H9 (cell line): Measurements from ENCODE around the gene IL10. TPM values are rescaled to one million over a fixed set of nuclear protein-coding genes. Genes with fewer than 3 reads are reported as not detected.

Experiments
- DNase-seq: peaks from one replicate; pipeline ENCODE4 v3.0.0-alpha.2; 2017
- H2AFZ ChIP-seq: one replicate; pipeline ENCODE4 v1.6.1; 2013; ENCODE audit warnings: mild to moderate bottlenecking, low read length, control low read depth, moderate library complexity
- H2AK5ac ChIP-seq: 2 replicates; pipeline ENCODE4 v1.6.1; 2013; ENCODE audit warnings: low read length, control low read depth, mixed read lengths; ENCODE audit not compliant: insufficient read length
- H2BK120ac ChIP-seq: one replicate; pipeline ENCODE4 v1.6.1; 2013; ENCODE audit warnings: low read depth, mild to moderate bottlenecking, low read length, control low read depth, inconsistent platforms; ENCODE audit not compliant: poor library complexity, severe bottlenecking
- H2BK12ac ChIP-seq: 2 replicates; pipeline ENCODE4 v1.6.1; 2013; ENCODE audit warnings: low read length, control low read depth, mixed read lengths, low read depth; ENCODE audit not compliant: insufficient read length
- H2BK15ac ChIP-seq: 2 replicates; pipeline ENCODE4 v1.6.1; 2013; ENCODE audit warnings: low read depth, low read length, control low read depth
- H2BK20ac ChIP-seq: one replicate; pipeline ENCODE4 v1.6.1; 2013; ENCODE audit warnings: low read depth, mild to moderate bottlenecking, low read length, control low read depth, inconsistent platforms; ENCODE audit not compliant: poor library complexity, severe bottlenecking
- H2BK5ac ChIP-seq: 2 replicates; pipeline ENCODE4 v1.6.1; 2013; ENCODE audit warnings: low read length, control low read depth, mixed read lengths; ENCODE audit not compliant: insufficient read length
- H3K14ac ChIP-seq: 2 replicates; pipeline ENCODE4 v1.6.1; 2013; ENCODE audit warnings: low read length, control low read depth; ENCODE audit not compliant: insufficient read depth
- H3K18ac ChIP-seq: 2 replicates; pipeline ENCODE4 v1.6.1; 2013; ENCODE audit warnings: low read depth, mild to moderate bottlenecking, mixed read lengths, low read length, control low read depth; ENCODE audit not compliant: insufficient read length
- H3K23ac ChIP-seq: 2 replicates; pipeline ENCODE4 v1.6.1; 2013; ENCODE audit warnings: low read length, control low read depth, mixed read lengths, low read depth; ENCODE audit not compliant: insufficient read length
- H3K23me2 ChIP-seq: 2 replicates; pipeline ENCODE4 v1.6.1; 2013; ENCODE audit warnings: low read depth, mild to moderate bottlenecking, mixed read lengths, low read length, control low read depth; ENCODE audit not compliant: insufficient read length, poor library complexity, severe bottlenecking
- H3K27ac ChIP-seq: 2 replicates; pipeline ENCODE4 v1.5.1; 2013; ENCODE audit warnings: low read length, control low read depth, mixed read lengths, low read depth; ENCODE audit not compliant: insufficient read length
- H3K27me3 ChIP-seq: 2 replicates; pipeline ENCODE4 v1.6.1; 2013; ENCODE audit warnings: low read length, control low read depth, inconsistent platforms; ENCODE audit not compliant: insufficient read depth
- H3K4ac ChIP-seq: 2 replicates; pipeline ENCODE4 v1.6.1; 2013; ENCODE audit warnings: low read depth, mild to moderate bottlenecking, control low read depth, inconsistent platforms, low read length, moderate library complexity
- H3K4me1 ChIP-seq: 2 replicates; pipeline ENCODE4 v1.6.1; 2013; ENCODE audit warnings: low read length, control low read depth, inconsistent platforms; ENCODE audit not compliant: insufficient read depth
- H3K4me2 ChIP-seq: 2 replicates; pipeline ENCODE4 v1.6.1; 2013; ENCODE audit warnings: low read length, control low read depth, mixed read lengths; ENCODE audit not compliant: insufficient read length, insufficient read depth
- H3K56ac ChIP-seq: 2 replicates; pipeline ENCODE4 v1.6.1; 2013; ENCODE audit warnings: low read depth, mild to moderate bottlenecking, mixed read lengths, low read length, control low read depth; ENCODE audit not compliant: insufficient read length
- H3K79me1 ChIP-seq: 2 replicates; pipeline ENCODE4 v1.6.1; 2013; ENCODE audit warnings: low read depth, mild to moderate bottlenecking, moderate library complexity, low read length, control low read depth, inconsistent platforms; ENCODE audit not compliant: insufficient read depth, poor library complexity, severe bottlenecking
- H3K79me2 ChIP-seq: 2 replicates; pipeline ENCODE4 v1.6.1; 2013; ENCODE audit warnings: low read length, control low read depth, inconsistent platforms; ENCODE audit not compliant: insufficient read depth
- H3K9ac ChIP-seq: 2 replicates; pipeline ENCODE4 v1.6.1; 2013; ENCODE audit warnings: low read length, control low read depth, mixed read lengths; ENCODE audit not compliant: insufficient read length; ENCODE audit errors: extremely low read depth
- H3K9me3 ChIP-seq: one replicate; pipeline ENCODE4 v1.6.1; 2013; ENCODE audit warnings: low read depth, low read length, inconsistent platforms; ENCODE audit not compliant: control insufficient read depth
- H3T11ph ChIP-seq: one replicate; pipeline ENCODE4 v1.6.1; 2013; ENCODE audit warnings: mild to moderate bottlenecking, low read length, control low read depth, inconsistent platforms
- H4K20me1 ChIP-seq: one replicate; pipeline ENCODE4 v1.6.1; 2013; ENCODE audit not compliant: control insufficient read depth, insufficient read length, insufficient read depth
- H4K5ac ChIP-seq: 2 replicates; pipeline ENCODE4 v1.6.1; 2013; ENCODE audit warnings: low read depth, mild to moderate bottlenecking, mixed read lengths, low read length, control low read depth; ENCODE audit not compliant: insufficient read length
- H4K8ac ChIP-seq: replicated peaks from 2 replicates; pipeline ENCODE4 v1.6.1; 2013; ENCODE audit warnings: low read length, control low read depth, mixed read lengths, low read depth; ENCODE audit not compliant: insufficient read length
- H4K91ac ChIP-seq: 2 replicates; pipeline ENCODE4 v1.6.1; 2013; ENCODE audit warnings: low read depth, mild to moderate bottlenecking, moderate library complexity, mixed read lengths, low read length, control low read depth; ENCODE audit not compliant: insufficient read length
- H3K27ac Mint-ChIP-seq, 3 experiments: 2 replicates in 2 of 3; 3 replicates in 1 of 3; pipeline ENCODE4 v1.8.0; 2020 to 2021; ENCODE audit warnings: mixed read lengths in 3 of 3, mild to moderate bottlenecking in 1 of 3, moderate library complexity in 1 of 3
- H3K27me3 Mint-ChIP-seq: 2 replicates; pipeline ENCODE4 v1.8.0; 2021; ENCODE audit warnings: low read depth, mild to moderate bottlenecking, moderate library complexity, mixed read lengths
- H3K36me3 Mint-ChIP-seq, 3 experiments: 2 replicates in 2 of 3; 3 replicates in 1 of 3; pipeline ENCODE4 v1.8.0; 2020 to 2021; ENCODE audit warnings: low read depth in 3 of 3, mixed read lengths in 3 of 3; ENCODE audit not compliant: insufficient read depth in 1 of 3
- H3K4me1 Mint-ChIP-seq, 2 experiments: 2 replicates each; pipeline ENCODE4 v1.8.0; 2020; ENCODE audit warnings: mixed read lengths in 2 of 2
- H3K4me3 Mint-ChIP-seq, 2 experiments: 2 replicates in 1 of 2; 3 replicates in 1 of 2; pipeline ENCODE4 v1.8.0; 2020 to 2021; ENCODE audit warnings: mild to moderate bottlenecking in 2 of 2, mixed read lengths in 2 of 2, moderate library complexity in 1 of 2
- H3K9me3 Mint-ChIP-seq, 2 experiments: 2 replicates in 1 of 2; 3 replicates in 1 of 2; pipeline ENCODE4 v1.8.0; 2020; ENCODE audit warnings: mild to moderate bottlenecking in 2 of 2, mixed read lengths in 2 of 2, moderate library complexity in 1 of 2
- WGBS: extraction: QIAGEN DNeasy Blood & Tissue Kit; methylation state at CpG from one replicate; pipeline ENCODE4 v1.1.7; 2013; ENCODE audit warnings: missing lambda C conversion rate, low lambda C conversion rate, mixed read lengths; ENCODE audit not compliant: insufficient read length; ENCODE audit errors: extremely low coverage; 5-methylcytosine and 5-hydroxymethylcytosine counted together
- total RNA-seq: library from RNA; stranded (reverse); gene quantifications from 2 replicates; pipeline ENCODE4 v1.2.1, GENCODE V29; 2021
- TF ChIP-seq, protein P1 (sequence below): fragments of 200-600 bp; sonication (generic); conservative IDR thresholded peaks from 3 replicates; pipeline ENCODE4 v1.8.0; 2021; ENCODE audit warnings: antibody characterized with exemption, mild to moderate bottlenecking

IL10 gene
- total RNA-seq, 1 experiment from 2014 or later, result not detected

DNA sequence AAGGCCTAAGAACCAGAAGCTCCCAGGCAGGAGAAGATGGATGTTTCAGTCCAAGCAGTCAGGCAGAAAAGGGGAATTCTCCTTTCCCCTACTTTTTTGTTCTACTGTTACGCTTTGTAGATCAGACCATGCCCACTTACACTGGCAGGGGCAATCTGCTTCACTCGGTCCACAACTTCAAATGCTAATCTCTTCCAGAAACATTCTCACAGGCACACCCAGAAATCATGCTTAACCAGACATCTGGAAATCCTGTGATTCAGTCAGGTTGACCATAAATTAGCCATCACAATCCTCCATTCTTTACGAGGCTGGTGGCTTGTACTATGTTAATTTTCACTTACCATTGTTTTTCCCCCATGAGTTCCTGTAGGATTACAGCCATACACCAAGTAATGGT lies 23.8 kb upstream of the IL10 start:
- no peak overlapping the region for H2AFZ ChIP-seq
- H3K23ac ChIP-seq, result no peak overlapping the region
- H3K27me3 Mint-ChIP-seq, result peaks cover 21% of the 10 kb centered on the region
- H3K36me3 Mint-ChIP-seq, result no peaks in the 10 kb centered on the region
- H3K23me2 ChIP-seq, result no peaks in the 10 kb centered on the region
- no peak overlapping the region for H3K4me2 ChIP-seq
- H4K91ac ChIP-seq, result no peak overlapping the region
- no peak overlapping the region for H3K9ac ChIP-seq
- no peaks in the 10 kb centered on the region for H3K27me3 ChIP-seq
- no peaks in the 10 kb centered on the region for H3K9me3 ChIP-seq
- H2BK15ac ChIP-seq, result no peak overlapping the region
- H3K27ac Mint-ChIP-seq, result no peak overlapping the region
- no peaks in the 10 kb centered on the region for H3K79me1 ChIP-seq
- no peak overlapping the region for H3K18ac ChIP-seq
- H3K56ac ChIP-seq, result no peak overlapping the region
- H3K4ac ChIP-seq, result no peak overlapping the region
- no peak overlapping the region for H2BK5ac ChIP-seq
- TF ChIP-seq, protein P1, sequence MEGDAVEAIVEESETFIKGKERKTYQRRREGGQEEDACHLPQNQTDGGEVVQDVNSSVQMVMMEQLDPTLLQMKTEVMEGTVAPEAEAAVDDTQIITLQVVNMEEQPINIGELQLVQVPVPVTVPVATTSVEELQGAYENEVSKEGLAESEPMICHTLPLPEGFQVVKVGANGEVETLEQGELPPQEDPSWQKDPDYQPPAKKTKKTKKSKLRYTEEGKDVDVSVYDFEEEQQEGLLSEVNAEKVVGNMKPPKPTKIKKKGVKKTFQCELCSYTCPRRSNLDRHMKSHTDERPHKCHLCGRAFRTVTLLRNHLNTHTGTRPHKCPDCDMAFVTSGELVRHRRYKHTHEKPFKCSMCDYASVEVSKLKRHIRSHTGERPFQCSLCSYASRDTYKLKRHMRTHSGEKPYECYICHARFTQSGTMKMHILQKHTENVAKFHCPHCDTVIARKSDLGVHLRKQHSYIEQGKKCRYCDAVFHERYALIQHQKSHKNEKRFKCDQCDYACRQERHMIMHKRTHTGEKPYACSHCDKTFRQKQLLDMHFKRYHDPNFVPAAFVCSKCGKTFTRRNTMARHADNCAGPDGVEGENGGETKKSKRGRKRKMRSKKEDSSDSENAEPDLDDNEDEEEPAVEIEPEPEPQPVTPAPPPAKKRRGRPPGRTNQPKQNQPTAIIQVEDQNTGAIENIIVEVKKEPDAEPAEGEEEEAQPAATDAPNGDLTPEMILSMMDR, result no peak
- H3K4me1 ChIP-seq, result no peaks in the 10 kb centered on the region
- DNase-seq, result no peak
- no peaks in the 10 kb centered on the region for H3K79me2 ChIP-seq
- H2AK5ac ChIP-seq, result no peak overlapping the region
- WGBS, result no CpG with 5 or more reads among the region's 3 CpGs
- H2BK120ac ChIP-seq, result no peak overlapping the region
- no peak overlapping the region for H3K27ac ChIP-seq
- no peak overlapping the region for H4K8ac ChIP-seq
- H3T11ph ChIP-seq, result no peak overlapping the region
- H2BK12ac ChIP-seq, result no peak overlapping the region
- H4K5ac ChIP-seq, result no peak overlapping the region
- H2BK20ac ChIP-seq, result no peak overlapping the region
- H3K4me1 Mint-ChIP-seq, result peaks cover 10 to 11% of the 10 kb centered on the region in 2 experiments
- H3K4me3 Mint-ChIP-seq, result no peak overlapping the region
- no peaks in the 10 kb centered on the region for H4K20me1 ChIP-seq
- H3K14ac ChIP-seq, result no peak overlapping the region
- no peaks in the 10 kb centered on the region; a peak in 1 of 5 replicates for H3K9me3 Mint-ChIP-seq
